ENCODE data around the gene SPOUT1. TPM values are rescaled to one million over a fixed set of nuclear protein-coding genes. Genes with fewer than 3 reads are reported as not detected.
A peak's percentile ranks its signal among the peaks of the same experiment; 100 is the strongest.

The SPOUT1 gene
- total and polyA plus RNA-seq, 2 of the 13 experiments (the other 11 are each of a cell fraction or from before 2014, with no cell fraction given) = 39.0 to 45.8 TPM

GRCh38 chr9:128841694-128842492, 12.3 kb upstream of the SPOUT1 start (continued):
- no peak for TF ChIP-seq RXRB (CRISPR knock-in tag; IDR thresholded peaks at IDR 0.05; ENCODE audit: borderline replicate concordance)
- TF ChIP-seq SOX13 (IDR thresholded peaks at IDR 0.05) = 0 out of 2 replicates have a peak, but pooled peaks have one; percentile 23
- TF ChIP-seq SOX13 (CRISPR knock-in tag; conservative IDR thresholded peaks at IDR 0.05 in 1 of 2, IDR thresholded peaks at IDR 0.05 in 1 of 2) = no peak; a peak in 1 of 4 replicates
- TF ChIP-seq THYN1 (CRISPR knock-in tag; IDR thresholded peaks at IDR 0.05; ENCODE audit: borderline replicate concordance, low read depth) = no peak

GRCh38 chr9:128840524-128840923, 10.9 kb upstream of the SPOUT1 start:
- peaks cover 5 to 21% of the 10 kb centered on the region in 2 experiments for H3K36me3 ChIP-seq (replicated peaks in 1 of 2; ENCODE audit: control insufficient read depth in 1 of 2, insufficient read depth in 2 of 2, low read length in 2 of 2)
- no peaks in the 10 kb centered on the region for H3K79me2 ChIP-seq (ENCODE audit: insufficient read depth, low read length)
- no peak overlapping the region for H3K4me3 ChIP-seq (replicated peaks in 1 of 3; ENCODE audit: insufficient read depth in 1 of 3, low read depth in 2 of 3, low read length in 3 of 3)
- no peak overlapping the region for H3K4me2 ChIP-seq (ENCODE audit: low read depth, low read length)
- H4K20me1 ChIP-seq (ENCODE audit: insufficient read depth, low read length) = peaks cover 2% of the 10 kb centered on the region; the same call in 1 of the 2 replicates
- ATAC-seq = no peak
- in situ Hi-C loops (cut with HindIII; ENCODE audit: extremely low pct_ligation_motif_present, low pct_unique_long_range_greater_than_20kb) = no loop called here
- intact Hi-C loops (cut with micrococcal nuclease; ENCODE audit: unreplicated experiment) = no loop called here
- ChIA-PET POLR2A (interaction anchor here (1.9 kb wide), 1 partner anchor 11 kb away, joined by 7 read pairs; the partner anchor contains the start of gene SPOUT1), CTCF (ENCODE audit: low intra/inter-chr PET ratio, low total read pairs) (no interaction called here)
- no peak overlapping the region for H2AFZ ChIP-seq (ENCODE audit: low read length)
- H3K27ac ChIP-seq (ENCODE audit: extremely low read length, insufficient read depth, low read length) = no peak overlapping the region
- H3K9ac ChIP-seq (ENCODE audit: insufficient read depth, low read depth, low read length) = no peak overlapping the region
- DNase-seq (ENCODE audit: low spot score) = no peak
- H3K4me1 ChIP-seq (ENCODE audit: insufficient read depth, low read length) = peaks cover 80% of the 10 kb centered on the region
- no TSS peak for BruUV-seq (replicated peaks)
- no peak for FAIRE-seq
- 100% methylated on average over 1 of the region's 1 CpG for WGBS (ENCODE audit: low lambda C conversion rate)
- H3K9me3 ChIP-seq (ENCODE audit: low read length) = no peaks in the 10 kb centered on the region
- H3K27me3 ChIP-seq (ENCODE audit: control insufficient read depth in 1 of 2, insufficient read depth in 2 of 2, low read length in 2 of 2) = no peaks in the 10 kb centered on the region
- TF ChIP-seq ZSCAN30 (CRISPR knock-in tag; IDR thresholded peaks at IDR 0.05) (no peak), ATF6 (CRISPR knock-in tag; conservative IDR thresholded peaks at IDR 0.05) (no peak), YEATS4 (CRISPR knock-in tag; IDR thresholded peaks at IDR 0.05; ENCODE audit: borderline replicate concordance) (no peak), FOXP1 (IDR thresholded peaks at IDR 0.05) (no peak), FOXP1 (CRISPR knock-in tag; IDR thresholded peaks at IDR 0.05) (peak; percentile 12; the same call in 1 of the 2 replicates), GFI1 (CRISPR knock-in tag; IDR thresholded peaks at IDR 0.05; ENCODE audit: borderline replicate concordance) (no peak), PATZ1 (CRISPR knock-in tag; IDR thresholded peaks at IDR 0.05) (no peak), ZHX1 (CRISPR knock-in tag; IDR thresholded peaks at IDR 0.05; ENCODE audit: low read depth) (no peak), ATF7-NPFF (CRISPR knock-in tag; IDR thresholded peaks at IDR 0.05; ENCODE audit: low read depth) (no peak), MXD1 (CRISPR knock-in tag; IDR thresholded peaks at IDR 0.05) (no peak), SAP130 (CRISPR knock-in tag; IDR thresholded peaks at IDR 0.05; ENCODE audit: low read depth) (no peak)
